HG03280 (cell line): ENCODE measurements around the gene DIP2C.
"Not testable (repeated sequence)": the region's sequence is repeated elsewhere in the genome, so short reads cannot be mapped to it uniquely, and the experiment has no call there.

ENCODE experiments used
- ATAC-seq: cut with Tn5 transposase; IDR thresholded peaks from one replicate; pipeline ENCODE4 v1.9.1; 2021; ENCODE audit warnings: mild to moderate bottlenecking, moderate library complexity; ENCODE audit not compliant: unreplicated experiment

The DIP2C gene

DNA sequence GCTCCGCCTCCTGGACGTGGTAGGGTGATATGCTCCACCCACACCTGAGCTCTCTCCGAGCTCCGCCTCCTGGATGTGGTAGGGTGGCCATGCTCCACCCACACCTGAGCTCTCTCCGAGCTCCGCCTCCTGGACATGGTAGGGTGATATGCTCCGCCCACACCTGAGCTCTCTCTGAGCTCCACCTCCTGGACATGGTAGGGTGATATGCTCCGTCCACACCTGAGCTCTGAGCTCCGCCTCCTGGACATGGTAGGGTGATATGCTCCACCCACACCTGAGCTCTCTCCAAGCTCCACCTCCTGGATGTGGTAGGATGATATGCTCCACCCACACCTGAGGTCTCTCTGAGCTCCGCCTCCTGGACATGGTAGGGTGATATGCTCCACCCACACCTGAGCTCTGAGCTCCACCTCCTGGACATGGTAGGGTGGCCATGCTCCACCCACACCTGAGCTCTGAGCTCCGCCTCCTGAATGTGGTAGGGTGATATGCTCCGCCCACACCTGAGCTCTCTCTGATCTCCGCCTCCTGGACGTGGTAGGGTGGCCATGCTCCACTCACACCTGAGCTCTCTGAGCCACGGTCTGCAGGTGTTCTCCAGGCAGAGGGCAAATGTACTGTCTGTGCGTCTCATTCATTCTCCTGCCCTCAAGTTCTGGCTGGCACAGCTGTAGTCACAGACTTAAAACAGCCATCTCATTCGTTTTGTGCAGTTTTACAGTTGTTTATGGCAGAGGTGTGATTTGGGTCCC, 252.4 kb downstream of the DIP2C start:
- ATAC-seq, result no peak

DNA sequence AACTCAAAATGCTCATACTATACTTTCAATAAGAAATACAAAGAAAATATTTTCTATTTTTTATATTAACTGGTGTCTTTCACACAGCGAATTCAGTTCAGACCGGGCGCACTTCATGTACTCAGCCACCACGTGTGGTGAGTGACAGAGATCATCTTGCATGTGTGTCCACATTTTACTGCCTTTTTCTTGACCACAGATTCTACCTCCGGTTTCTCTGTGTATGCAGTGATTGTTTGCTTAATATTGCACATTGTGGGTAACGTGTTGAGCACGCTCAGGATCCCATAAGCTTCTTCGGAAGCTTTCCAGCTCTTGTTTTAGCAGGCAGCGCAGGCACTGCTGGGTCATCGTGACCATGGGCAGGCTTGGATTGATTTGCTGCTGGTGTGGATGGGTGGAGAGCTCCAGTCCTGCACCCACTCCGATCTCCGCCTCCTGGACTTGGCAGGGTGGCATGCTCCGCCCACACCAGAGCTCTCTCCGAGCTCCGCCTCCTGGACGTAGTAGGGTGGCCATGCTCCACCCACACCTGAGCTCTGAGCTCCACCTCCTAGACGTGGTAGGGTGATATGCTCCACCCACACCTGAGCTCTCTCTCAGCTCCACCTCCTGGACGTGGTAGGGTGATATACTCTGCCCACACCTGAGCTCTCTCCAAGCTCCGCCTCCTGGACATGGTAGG, 253.3 kb downstream of the DIP2C start:
- ATAC-seq, result no peak

DNA sequence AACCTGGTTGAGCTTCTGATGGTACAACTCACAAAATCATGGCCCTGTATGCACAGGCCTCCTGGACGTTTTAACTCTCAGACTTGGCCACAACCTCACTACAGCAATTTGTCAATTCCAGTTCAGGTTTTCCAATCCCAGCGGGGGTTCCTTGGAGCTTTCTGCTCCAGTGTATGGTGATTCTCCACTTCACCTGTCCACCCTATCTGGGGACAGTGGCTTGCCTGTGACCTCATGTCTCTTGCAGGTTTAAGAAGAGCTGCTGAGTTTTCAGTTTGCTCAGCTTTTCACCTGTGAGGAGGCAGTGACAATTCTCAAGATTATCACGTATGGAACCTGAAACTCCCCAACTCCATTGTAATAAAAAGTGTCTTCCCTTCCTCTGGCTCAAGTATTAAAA, 254.1 kb downstream of the DIP2C start:
- ATAC-seq, result no peak

DNA sequence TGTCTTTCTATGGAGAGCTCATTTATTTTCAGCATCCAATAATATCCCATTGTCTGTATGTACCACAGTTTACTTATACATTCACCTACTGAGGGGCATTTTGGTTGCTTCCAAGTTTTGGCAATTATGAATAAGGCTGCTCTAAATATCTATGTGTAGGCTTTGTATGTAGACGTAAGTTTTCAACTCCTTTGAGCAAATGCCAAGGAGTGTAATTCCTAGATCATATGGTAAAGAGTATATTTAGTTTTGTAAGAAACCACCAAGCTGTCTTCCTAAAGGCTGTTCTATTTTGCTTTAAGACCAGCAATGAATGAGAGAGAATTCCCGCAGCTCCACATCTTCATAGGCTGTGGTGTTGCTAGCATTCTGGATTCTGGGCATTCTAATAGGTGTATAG, 259.8 kb downstream of the DIP2C start:
- no peak for ATAC-seq

DNA sequence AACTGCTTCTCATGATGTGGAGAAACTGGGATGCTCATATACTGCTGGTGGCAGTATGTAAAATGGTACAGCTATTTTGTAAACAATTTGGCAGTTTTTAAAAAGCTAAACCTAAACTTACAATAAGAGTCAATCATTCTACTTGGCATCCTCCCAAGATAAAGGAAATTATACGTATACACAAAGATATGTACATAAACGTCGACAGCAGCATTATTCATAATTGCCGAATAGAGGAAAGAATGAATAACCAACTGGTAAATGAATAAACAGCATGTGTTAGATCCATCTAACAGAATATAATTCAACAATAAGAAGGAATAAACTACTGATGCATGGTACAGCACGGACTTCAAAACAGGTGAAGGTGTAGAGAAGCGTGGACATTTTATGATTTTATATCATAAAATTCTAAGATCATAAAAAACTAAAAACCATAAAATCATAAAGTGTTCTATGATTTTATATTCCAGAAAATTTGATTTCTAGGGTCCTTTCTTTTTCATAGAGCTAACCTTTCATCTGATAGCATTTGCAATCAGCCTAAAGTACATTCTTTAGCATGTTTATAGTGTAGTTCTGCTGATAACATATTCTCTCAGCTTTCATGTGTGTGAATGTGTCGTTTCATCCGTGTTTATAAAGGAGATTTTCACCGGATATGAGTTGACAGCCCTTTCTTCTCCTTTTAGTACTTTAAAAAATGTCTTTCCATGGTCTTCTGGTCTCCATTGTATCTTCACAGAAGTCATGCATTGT, 261.5 kb downstream of the DIP2C start:
- no peak for ATAC-seq

DNA sequence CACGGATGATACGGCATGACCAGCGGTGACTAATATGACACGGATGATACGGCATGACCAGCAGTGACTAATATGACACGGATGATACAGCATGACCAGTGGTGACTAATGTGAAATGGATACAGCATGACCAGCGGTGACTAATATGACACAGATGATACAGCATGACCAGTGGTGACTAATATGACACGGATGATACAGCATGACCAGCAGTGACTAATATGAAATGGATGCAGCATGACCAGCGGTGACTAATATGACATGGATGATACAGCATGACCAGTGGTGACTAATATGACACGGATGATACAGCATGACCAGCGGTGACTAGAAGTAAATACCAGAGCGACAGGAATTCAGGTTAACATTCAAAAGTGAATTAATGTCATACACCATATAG, 264.1 kb downstream of the DIP2C start:
- ATAC-seq, result not testable (repeated sequence)

DNA sequence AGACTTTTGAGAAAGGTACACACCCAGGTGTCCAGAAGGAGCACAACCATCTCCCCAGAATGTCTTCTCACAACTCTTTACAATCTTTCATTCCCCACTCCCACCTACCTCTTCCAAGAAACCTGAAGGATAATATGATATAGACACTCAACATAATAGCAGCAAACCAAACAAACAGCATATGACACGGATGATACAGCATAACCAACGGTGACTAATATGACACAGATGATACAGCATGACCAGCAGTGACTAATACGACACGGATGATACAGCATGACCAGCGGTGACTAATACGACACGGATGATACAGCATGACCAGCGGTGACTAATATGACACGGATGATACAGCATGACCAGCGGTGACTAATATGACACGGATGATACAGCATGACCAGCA, 264.7 kb downstream of the DIP2C start:
- not testable (repeated sequence) for ATAC-seq

DNA sequence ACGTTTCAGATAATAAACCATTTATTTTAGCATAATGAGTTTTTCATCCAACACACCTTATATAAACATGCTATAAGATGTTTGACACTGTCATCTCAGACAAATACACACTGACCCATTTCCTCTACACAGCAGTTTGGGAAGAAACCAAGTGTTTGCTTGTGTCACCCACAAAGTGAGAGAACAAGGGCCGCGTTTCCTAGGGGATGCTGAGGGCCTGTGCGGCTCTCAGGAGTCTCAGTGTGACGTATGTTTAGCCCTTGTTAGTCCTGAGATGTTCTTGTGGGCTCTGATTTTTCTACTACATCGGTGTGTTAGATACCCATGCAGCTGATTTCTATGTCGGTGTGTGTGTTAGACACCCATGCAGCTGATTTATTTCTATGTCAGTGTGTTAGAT, 266.3 kb downstream of the DIP2C start:
- ATAC-seq, result no peak

DNA sequence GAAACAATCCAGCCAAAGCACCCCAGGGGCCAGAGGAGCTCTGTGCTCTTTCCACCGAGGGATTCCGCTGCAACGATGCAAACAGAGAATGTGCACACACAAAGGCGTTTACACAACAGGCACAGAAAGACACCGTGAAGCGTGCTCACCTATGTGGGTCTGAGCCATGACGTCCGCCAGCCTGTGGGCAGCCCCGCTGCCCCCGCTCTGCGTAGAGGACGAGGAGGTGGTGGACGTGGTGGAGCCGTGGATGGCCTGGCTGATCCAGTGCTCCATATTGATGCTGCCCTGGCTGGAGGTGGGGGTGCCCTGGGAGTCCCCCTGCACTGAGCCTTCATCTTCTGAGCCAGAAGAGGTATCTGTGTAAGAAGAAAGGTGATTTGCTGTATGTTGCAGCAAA, 266.8 kb downstream of the DIP2C start:
- no peak for ATAC-seq

DNA sequence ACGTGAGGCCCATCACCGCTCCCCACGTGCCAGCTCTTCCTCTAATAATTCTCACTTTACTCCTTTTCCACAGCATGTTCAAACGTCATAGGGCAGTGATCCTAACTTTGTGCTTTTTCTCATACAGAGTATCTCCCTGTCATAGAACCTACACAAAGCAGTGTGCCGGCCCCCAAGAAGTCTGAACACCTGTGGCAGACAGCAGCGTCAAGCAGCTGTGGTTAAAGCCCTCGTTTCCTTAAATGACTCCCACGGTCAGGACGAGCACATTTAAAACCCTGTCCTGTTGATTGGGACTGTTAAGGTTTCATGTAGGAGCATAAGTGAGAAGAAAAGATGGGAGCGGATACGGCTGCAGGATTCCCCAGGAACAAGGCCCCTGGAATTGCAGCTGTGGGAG, 267.2 kb downstream of the DIP2C start:
- no peak for ATAC-seq

DNA sequence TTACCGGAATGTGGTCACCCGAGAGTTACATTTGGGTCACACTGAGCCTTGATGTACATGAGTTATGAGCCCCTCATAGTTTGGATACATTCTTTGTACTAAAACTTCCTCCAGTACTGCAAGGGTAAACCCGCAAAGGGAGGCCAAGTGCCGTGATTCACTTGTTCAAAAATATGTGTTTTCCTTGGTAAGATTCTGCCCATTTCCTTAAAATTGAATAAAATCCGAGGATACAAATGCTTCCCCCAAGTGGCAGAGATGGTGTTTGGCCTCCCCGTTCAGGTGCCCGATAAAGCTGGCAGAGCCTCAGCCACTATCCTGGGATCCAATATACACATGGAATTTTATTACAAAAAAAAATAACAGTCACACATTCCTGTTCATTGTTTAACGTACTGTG, 268.3 kb downstream of the DIP2C start:
- no peak for ATAC-seq

DNA sequence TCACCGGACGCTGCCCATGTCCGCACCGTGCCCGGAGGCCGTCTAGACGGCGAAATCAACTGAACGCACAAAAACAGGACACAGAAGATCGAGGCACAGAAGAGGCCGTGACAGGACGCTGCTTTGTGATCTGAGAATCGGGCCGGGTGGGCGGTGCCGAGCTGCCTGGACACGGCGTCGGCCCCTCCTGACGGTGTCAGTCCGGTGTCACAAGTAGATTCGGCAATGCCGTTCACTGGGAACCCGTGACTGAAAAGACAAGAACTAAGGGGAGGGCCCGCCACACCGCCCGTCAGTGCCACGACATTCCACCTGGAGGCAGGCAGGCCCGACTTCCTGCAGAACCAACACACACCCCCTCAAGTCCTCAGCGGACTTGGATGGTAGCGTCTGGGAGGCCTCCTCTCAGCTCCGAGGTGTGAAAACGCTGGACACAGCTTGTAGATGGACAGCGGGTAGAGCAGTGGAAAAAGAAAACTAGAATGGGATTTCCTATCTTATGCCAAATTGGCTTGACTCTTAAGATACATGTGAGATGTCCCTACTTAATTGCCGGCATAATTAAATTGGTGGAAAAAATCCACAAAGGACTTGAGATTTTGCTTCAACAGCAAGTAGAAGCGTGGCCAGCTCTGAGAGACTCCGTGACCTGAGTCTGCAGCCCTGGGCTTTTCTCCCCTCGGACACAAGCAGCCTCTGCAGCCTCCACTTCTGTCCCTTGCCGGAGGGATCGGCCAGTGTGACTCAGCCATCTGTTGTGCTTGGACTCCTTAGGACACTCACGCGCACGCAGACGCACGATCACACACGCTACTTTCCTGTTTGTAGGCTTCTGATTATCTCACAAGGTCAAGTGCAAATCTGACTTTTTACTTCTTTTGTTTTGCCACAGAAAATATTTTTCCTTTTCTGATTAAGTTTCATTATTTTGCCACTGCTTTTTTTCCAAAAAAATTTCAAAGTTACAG, 269.0 kb downstream of the DIP2C start:
- ATAC-seq, result no peak

DNA sequence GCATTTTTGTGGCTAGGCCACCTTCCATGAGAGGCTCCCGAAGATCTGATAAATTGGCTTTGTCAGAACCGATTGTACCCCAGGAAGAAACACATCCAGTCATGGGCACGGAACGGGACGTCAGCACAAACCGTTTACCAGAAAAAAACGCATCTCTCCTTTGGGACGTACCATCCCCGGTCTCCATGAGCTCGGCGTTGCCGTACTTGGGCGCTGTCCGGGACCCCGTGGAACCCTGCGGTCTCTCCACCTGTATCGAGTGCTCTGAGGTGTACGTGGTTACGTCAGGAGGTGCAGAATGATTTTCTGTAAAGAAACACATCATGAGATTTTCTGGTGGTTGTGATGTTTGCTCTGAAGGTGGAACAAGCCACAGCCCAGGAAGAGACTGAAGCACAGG, 270.6 kb downstream of the DIP2C start:
- no peak for ATAC-seq

DNA sequence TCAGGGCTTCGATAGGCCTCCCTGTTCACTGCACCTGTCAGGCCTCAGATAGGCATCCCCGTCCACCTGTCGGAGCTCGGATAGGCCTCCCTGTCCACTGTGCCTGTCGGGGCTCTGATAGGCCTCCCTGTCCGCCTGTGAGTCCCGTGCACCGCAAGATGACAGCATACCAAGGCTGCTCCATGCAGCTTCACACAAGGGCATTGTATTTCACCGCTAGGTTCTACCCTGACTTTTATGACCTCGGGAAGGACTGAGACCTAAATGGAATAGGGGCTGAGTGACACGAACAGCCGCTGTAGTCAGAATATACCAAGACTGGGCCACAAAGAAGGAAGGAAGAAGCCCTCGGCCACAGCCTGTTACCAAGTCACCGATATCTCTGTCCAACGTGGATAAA, 271.2 kb downstream of the DIP2C start:
- no peak for ATAC-seq

DNA sequence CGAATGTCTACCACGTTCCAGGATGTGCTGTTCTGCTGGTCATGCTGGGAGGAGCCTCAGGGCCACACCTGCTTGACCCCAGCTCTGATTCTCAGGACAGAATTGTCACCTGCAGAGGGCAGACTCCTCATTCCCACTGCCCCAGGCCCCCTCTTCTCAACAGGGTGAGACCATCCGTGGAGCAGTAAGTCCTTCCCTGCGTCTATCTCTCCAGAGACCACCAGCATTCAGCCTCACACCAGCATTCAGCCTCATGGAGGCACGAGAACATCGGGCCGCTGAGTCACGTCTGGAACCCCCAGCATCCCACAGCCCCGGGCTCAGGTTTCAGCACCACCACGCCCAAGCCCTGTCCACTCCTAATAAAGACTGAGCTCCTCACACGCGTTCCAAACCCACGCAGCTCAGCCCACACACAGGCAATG, 273.4 kb downstream of the DIP2C start:
- no peak for ATAC-seq

DNA sequence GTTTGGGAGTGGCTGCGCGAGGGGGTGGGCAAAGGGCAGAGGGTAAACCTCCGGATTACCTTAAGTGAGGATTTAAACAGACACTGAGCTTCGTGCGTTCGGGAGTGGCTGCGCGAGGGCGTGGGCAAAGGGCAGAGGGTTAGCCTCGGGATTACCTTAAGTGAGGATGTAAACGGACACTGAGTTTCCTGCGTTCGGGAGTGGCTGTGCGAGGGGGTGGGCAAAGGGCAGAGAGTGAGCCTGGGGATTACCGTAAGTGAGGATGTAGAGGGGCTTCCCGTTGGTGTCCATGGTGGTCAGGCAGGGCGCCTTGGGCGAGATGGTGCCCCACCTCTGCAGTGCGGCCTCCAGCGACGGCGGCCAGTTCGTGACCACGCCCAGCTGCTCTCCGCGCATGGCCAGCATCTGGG, 275.8 kb downstream of the DIP2C start:
- no peak for ATAC-seq

DNA sequence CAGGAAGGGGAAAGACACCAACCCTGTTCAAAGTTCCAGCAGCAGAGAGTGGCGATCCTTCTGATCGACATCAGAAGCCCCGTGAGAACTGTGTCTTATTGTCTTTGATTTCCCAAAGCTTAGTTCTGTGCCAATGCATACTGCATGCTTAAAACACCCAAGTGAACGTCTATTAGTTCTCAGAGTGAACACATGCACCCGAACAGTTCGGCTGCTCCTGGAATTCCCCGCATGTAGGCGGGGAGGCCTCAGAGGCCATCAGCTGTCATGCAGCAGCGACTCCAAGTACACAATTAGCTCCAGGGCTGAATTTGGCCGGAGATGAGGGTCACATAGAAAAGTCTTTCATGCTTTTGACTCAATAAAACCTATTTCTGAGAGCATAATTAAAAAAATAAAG, 277.4 kb downstream of the DIP2C start:
- no peak for ATAC-seq

DNA sequence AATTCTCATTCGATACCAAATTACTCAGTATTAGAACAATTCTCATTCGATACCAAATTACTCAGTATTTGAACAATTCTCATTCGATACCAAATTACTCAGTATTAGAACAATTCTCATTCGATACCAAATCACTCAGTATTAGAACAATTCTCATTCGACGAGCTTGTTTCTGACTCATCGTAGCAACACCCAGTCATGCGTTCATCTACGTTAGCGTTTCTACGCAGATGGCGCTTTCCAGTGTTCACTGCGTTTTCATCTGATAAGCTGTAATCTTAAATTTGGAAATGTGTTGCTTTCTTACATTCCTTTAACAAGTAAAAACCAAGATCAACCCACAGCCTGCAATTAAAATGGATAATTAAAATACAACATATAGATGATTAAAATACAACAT, 277.9 kb downstream of the DIP2C start:
- no peak for ATAC-seq

DNA sequence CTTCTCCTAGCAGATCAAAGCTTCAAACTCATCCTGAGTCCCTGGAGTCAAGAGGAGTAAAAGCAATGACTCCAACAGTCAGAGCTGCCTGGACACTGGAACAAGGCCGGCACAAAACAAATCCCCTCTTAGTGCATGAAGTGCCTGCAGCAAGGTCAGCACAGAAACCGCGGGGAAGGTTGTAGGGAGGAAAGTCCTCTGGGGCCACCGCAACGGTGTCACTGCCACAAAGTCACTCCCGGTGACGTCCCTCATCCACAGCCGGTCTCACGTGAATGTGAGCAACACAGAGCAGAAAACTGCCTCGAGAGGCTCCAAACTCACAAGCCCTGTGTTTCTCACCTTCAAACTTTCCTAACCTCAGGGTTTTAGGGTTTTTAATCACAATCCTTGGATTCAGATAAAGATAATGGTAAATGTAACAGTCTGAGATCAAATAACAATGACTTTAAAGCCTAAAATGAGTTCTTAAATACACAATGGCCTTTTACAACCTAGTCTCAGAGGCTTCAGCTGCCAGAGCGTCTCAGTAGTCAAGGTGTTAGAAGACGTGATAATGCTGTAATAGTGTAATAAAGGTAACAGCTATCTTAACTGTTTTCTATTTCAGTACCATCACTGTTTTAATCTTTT, 279.9 kb downstream of the DIP2C start:
- no peak for ATAC-seq

DNA sequence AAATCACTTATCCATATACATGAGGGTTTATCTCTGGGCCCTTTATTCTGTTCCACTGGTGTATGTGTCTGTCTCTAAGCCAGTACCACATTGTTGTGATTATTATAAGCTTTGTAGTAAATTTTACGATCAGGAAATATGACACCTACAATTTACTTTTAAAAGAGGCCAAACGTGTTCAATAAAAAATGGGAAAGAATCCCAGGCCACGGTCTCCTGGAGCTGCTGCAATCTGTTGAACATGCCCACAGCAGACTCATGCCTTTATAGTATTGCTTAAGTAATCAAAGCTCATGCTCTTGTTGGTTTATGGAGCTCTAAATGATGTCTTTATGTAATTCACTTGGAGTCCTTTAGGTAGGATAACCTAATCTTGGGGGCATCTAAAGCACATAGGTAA, 281.2 kb downstream of the DIP2C start:
- no peak for ATAC-seq
